GM12892 (cell line): ENCODE data around the gene G6PC1.
"Not testable (repeated sequence)": the region's sequence is repeated elsewhere in the genome, so short reads cannot be mapped to it uniquely, and the experiment has no call there.

Source experiments
- DNase-seq: peaks from one replicate; pipeline ENCODE4 v3.0.0; 2011; ENCODE audit not compliant: insufficient read length
- FAIRE-seq: peaks from 2 replicates; lab custom pipeline; 2011; peaks lifted over from hg19 to GRCh38; lab: Jason Lieb, UNC
- POLR2A ChIP-seq: IDR thresholded peaks from 2 replicates; pipeline ENCODE4 v1.6.1; 2011; ENCODE audit warnings: low read depth, low read length, control low read depth
- POLR2AphosphoS5 ChIP-seq: IDR thresholded peaks from 2 replicates; pipeline ENCODE4 v1.6.1; 2011; ENCODE audit warnings: low read depth, low read length, control low read depth
- TAF1 ChIP-seq: IDR thresholded peaks from 2 replicates; pipeline ENCODE4 v1.6.1; 2011; ENCODE audit warnings: low read depth, mild to moderate bottlenecking, control low read depth, low read length, borderline replicate concordance

The G6PC1 gene

DNA sequence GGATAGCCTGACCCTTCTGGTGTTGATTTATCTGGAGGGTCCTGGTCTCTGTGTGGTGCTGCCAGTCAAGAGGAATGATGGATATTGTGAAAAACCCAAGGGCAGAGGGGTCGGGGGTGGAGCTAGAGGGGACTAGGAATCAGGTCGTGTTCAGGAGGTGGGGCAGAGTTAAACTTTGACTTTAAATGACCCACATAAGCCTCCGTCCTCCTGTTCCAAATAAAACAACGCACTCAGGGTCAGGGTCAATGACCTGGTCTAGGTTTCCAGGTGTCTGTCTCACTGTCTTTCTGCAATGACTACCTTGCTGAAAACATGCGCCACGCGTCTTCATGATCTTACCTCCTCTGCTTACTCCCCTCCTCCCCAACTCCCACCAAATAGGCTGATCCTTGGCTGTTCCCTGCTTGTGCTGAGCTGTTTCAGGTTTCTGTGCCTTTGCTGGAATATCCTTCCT is 34.9 kb upstream of the G6PC1 start:
- no peak for DNase-seq

DNA sequence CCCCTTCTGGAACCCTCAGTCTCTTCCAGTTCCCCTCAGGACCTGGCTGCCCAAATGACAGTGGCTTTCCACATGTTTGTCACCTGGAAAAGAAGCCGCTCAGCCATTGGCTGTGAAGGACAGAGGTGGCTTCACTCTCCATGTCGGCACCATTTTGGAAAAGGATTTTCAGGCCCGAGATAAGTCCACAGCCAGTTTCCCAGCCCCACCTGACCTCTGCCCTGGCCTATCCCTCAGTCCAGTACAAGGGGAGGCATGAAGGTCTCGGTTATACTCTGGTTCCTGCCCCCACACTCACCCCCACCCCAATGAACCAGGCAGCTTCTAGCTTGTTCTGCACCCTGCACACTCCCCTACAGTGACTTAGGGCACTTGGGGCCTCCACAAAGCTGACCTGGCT is 34.4 kb upstream of the G6PC1 start:
- FAIRE-seq (no peak), DNase-seq (no peak)
- TF ChIP-seq POLR2AphosphoS5 (no peak), POLR2A (no peak), TAF1 (no peak)

More for the DNA sequence above, 34.9 kb upstream of the G6PC1 start:
- no peak for FAIRE-seq
- no peak for TF ChIP-seq TAF1

DNA sequence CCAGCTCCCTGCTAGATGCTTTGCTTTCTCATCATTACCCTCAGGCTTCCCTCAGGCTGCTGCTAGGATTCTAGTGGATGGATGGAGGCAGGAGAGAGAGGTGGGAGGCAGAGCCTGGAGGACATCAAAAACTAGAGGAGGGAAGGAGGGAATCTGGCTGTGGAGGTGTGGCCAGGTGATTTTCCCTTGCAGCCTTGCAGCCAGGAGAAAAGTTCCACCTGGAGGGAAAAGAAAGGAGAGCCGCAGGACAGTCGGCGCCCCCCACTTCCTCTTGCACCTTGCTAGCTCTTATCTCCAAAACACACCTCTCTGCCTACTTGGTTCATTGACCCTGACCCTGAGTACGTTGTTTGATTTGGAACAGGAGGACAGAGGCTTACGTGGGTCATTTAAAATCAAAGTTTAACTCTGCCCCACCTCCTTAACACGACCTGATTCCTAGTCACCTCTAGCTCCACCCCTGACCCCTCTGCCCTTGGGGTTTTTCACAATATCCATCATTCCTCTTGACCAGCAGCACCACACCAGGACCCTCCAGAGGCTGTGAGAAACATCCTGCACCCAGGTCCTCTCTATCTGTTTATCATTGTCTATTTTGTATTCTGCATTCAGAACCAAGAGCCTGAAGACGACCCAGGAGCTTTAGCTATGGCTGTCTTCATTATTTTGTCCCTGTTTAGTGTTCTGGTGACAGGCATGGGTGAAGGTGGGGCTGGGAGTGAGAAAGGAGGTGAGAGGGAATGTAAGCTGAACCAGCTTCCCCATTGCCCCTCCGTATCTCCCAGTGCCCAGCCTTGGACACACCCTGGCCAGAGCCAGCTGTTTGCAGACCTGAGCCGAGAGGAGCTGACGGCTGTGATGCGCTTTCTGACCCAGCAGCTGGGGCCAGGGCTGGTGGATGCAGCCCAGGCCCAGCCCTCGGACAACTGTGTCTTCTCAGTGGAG is 33.7 kb upstream of the G6PC1 start:
- FAIRE-seq (no peak), DNase-seq (no peak)
- no peak for TF ChIP-seq POLR2A
- no peak for TF ChIP-seq TAF1
- TF ChIP-seq POLR2AphosphoS5 = no peak

DNA sequence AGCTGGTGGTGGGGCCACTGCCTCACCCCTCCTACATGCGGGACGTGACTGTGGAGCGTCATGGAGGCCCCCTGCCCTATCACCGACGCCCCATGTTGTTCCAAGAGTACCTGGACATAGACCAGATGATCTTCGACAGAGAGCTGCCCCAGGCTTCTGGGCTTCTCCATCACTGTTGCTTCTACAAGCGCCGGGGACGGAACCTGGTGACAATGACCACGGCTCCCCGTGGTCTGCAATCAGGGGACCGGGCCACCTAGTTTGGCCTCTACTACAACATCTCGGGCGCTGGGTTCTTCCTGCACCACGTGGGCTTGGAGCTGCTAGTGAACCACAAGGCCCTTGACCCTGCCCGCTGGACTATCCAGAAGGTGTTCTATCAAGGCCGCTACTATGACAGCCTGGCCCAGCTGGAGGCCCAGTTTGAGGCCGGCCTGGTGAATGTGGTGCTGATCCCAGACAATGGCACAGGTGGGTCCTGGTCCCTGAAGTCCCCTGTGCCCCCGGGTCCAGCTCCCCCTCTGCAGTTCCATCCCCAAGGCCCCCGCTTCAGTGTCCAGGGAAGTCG is 32.8 kb upstream of the G6PC1 start:
- FAIRE-seq, DNase-seq: not testable (repeated sequence)

DNA sequence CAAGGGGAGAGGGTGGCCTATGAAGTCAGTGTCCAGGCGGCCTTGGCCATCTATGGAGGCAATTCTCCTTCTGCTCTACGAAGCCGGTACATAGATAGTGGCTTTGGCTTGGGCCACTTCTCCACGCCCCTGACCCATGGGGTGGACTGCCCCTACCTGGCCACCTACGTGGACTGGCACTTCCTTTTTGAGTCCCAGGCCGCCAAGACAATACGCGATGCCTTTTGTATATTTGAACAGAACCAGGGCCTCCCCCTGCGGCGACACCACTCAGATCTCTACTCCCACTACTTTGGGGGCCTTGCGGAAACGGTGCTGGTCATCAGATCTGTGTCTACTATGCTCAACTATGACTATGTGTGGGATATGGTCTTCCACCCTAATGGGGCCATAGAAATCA is 32.3 kb upstream of the G6PC1 start:
- DNase-seq (no peak), FAIRE-seq (no peak)
- no peak for TF ChIP-seq POLR2A
- TF ChIP-seq TAF1 = no peak

DNA sequence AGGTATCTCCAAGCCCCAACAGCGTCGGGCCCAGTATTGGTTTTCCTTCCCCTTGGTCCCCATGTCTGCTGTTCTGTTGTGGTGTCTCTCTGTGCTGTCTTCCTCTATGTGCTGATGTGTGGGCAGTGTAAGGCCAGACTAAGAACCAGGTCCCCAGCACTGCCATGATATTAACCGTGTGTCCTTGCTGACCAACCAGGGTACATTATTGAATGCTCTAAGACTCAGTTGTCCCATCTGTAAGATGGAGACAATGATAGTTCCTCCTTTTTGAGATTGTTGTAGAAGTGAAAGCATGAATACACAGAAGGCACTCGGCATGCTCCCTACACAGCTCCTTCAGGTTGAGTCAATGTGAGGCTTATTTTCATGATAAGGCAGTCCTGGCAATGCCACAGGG is 29.0 kb upstream of the G6PC1 start:
- FAIRE-seq (no peak), DNase-seq (no peak)
- TF ChIP-seq TAF1 (no peak), POLR2AphosphoS5 (no peak), POLR2A (no peak)

DNA sequence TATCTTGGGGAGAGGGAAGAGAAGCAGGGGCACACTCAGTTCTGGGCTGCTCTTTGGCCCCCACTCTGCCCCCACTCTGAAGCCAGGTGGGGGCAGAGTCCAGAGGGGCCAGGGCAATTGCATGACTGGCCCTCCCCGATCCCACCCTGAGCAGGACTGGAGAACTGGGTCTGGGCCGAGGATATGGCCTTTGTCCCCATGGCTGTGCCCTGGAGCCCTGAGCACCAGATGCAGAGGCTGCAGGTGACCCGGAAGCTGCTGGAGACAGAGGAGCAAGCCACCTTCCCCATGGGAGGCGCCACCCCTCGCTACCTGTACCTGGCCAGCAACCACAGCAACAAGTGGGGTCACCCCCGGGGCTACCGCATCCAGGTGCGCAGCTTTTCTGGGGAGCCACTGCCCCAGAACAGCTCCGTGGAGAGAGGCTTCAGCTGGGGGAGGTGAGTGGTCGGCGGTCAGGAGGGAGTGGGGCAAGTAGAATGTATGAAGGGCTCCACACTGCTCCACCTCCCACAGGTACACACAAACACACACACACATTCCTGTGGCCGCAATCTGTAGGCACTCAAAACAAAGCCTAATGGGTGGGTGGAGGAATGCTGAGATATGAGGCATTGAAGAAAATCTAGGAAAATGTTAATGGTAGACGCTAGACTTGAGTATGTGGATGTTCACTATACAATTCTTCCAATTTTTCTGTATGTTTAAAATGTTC is 28.2 kb upstream of the G6PC1 start:
- no peak for FAIRE-seq
- TF ChIP-seq POLR2AphosphoS5 (no peak), TAF1 (no peak), POLR2A (no peak)
- no peak for DNase-seq

DNA sequence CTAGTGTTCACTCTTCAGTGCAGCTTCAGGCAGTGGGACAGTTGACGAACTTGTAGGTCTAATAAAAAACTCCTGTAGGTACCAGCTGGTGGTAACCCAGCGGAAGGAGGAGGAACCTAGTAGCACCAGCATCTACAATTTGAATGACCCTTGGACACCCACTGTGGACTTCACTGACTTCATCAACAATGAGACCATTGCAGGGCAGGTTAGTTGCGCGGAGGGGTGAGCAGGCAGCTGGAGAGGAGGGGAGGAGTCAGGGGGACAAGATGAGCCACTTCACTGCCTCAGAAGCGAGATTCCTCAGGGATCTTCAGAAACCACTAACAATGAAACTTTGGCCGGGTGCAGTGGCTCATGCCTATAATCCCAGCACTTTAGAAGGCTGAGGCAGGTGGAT is 27.3 kb upstream of the G6PC1 start:
- DNase-seq (no peak), FAIRE-seq (no peak)
- TF ChIP-seq TAF1 (no peak), POLR2AphosphoS5 (no peak), POLR2A (no peak)

DNA sequence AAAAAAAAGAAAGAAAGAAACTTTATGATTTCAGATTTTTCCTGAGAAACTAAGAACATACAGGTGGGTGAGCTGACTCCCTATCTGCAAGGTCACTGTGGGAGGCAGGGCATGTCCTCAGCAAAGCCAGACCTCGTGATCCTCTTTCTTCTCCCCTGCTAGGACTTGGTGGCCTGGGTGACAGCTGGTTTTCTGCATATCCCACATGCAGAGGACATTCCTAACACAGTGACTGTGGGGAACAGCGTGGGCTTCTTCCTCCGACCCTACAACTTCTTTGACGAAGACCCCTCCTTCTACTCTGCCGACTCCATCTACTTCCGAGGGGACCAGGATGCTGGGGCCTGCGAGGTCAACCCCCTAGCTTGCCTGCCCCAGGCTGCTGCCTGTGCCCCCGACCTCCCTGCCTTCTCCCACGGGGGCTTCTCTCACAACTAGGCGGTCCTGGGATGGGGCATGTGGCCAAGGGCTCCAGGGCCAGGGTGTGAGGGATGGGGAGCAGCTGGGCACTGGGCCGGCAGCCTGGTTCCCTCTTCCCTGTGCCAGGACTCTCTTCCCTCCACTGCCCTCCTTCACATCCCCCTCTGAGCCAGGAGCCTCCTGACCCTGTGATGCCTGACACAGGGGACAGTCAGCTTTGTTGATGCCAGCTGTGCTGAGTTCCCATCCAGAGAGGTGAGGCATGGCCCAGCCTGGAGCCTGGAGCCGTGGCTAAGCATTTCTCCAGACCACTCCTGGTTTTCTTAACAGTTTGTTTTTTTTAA is 26.5 kb upstream of the G6PC1 start:
- not testable (repeated sequence) for FAIRE-seq, DNase-seq

DNA sequence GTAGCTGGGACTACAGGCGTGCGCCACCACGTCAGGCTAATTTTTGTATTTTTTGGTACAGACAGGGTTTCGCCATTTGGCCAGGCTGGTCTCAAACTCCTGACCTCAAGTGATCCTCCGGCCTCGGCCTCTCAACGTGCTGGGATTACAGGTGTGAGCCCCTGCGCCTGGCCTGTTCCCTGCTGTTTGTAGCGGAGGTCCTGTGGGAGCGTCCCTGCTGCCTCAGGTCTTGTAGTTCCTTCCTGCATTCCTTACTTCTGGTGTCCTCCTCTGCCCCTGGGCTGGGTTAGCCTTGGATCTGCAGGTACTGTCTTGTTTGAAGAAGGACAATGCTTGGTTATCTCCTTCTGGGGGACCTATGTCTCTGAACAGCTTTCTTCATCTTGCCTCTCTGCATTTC is 23.6 kb upstream of the G6PC1 start:
- DNase-seq = no peak
- TF ChIP-seq TAF1 = no peak
- no peak for TF ChIP-seq POLR2A
- TF ChIP-seq POLR2AphosphoS5 = no peak
- FAIRE-seq = no peak

DNA sequence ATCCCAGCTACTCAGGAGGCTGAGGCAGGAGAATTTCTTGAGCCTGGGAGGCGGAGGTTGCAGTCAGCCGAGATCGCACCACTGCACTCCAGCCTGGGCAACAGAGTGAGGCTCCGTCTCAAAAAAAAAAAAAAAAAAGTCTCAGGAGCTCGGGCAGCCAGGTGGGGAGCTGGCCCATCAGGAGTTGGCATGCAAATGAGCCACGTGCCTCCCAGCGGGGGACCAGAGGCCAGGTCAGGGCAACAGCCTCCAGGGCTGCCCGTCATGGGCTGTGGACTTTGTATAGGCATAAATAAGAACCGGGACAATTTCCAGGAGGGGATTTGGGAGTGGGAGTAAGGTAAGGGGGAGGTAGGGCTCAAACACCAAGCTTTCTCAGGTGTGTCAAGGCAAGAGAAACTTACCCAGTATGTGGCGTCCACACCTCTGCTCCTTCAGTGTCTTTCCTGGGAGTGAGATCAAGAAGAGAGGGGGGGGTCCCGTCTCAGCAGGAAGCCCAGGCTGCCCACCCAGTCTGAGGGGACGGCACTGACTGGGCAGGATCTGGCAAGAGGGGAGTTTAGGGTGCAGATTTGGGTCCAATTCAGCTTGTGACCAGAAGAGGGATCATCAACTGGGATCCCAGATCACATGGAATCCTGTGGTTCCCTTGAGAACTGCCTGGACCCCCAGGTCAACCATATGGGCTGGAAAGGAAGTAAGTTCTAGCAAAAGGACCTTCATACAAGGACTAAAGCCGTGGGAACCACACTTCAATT is 22.3 kb upstream of the G6PC1 start:
- FAIRE-seq (no peak), DNase-seq (no peak)
- TF ChIP-seq POLR2A (no peak), POLR2AphosphoS5 (no peak), TAF1 (no peak)
